Natural killer cell treated with Interleukin-12 subunit alpha and Interleukin-12 subunit beta and Interleukin-15 and Interleukin-18, amount 100 ng/mL, for 72 hours (primary cell): ENCODE results near the gene ANKRD65. TPM values are rescaled to one million over a fixed set of nuclear protein-coding genes. Genes with fewer than 3 reads are reported as not detected.
"Not testable (repeated sequence)": the region's sequence is repeated elsewhere in the genome, so short reads cannot be mapped to it uniquely, and the experiment has no call there.

Experiments used
- ATAC-seq, 2 donors: fragments of 150-1000 bp; cut with Tn5 transposase in 1 of 2; sonication (Bioruptor Pico), chemical (Tn5 transposase) in 1 of 2; 2 replicates each; pipeline ENCODE4 v1.10.0; 2021
- DNase-seq: peaks from one replicate; pipeline ENCODE4 v3.0.0; 2022; ENCODE audit warnings: low spot score
- H3K27ac Mint-ChIP-seq, 2 donors: 1 replicate in 1 of 2; 2 replicates in 1 of 2; pipeline ENCODE4 v1.8.0; 2022; ENCODE audit warnings: mixed read lengths in 2 of 2, mild to moderate bottlenecking in 1 of 2, moderate library complexity in 1 of 2
- H3K27me3 Mint-ChIP-seq, 2 donors: 1 replicate in 1 of 2; 2 replicates in 1 of 2; pipeline ENCODE4 v1.8.0; 2022; ENCODE audit warnings: mixed read lengths in 2 of 2
- H3K36me3 Mint-ChIP-seq: one replicate; pipeline ENCODE4 v1.8.0; 2022; ENCODE audit warnings: mixed read lengths
- H3K4me1 Mint-ChIP-seq, 2 donors: 1 replicate in 1 of 2; 2 replicates in 1 of 2; pipeline ENCODE4 v1.8.0; 2022; ENCODE audit warnings: low read depth in 2 of 2, mixed read lengths in 2 of 2, mild to moderate bottlenecking in 1 of 2
- H3K4me3 Mint-ChIP-seq: one replicate; pipeline ENCODE4 v1.8.0; 2022; ENCODE audit warnings: mixed read lengths
- H3K9me3 Mint-ChIP-seq: 2 replicates; pipeline ENCODE4 v1.8.0; 2022; ENCODE audit warnings: mixed read lengths
- total RNA-seq, 2 donors: library from RNA; stranded (reverse); gene quantifications; one replicate each; pipeline ENCODE4 v1.2.3, GENCODE V29; 2022

The ANKRD65 gene
- total RNA-seq, 2 donors from 2014 or later = not detected

GRCh38 chr1:1421907-1422464 lies 910 bp upstream of the ANKRD65 start:
- DNase-seq (peak; percentile 35), ATAC-seq (no peak)
- Mint-ChIP-seq H3K36me3 (no peaks in the 10 kb centered on the region), H3K4me1 (peaks cover 5 to 6% of the 10 kb centered on the region in 2 donors), H3K27ac (no peak overlapping the region), H3K9me3 (no peaks in the 10 kb centered on the region), H3K4me3 (no peak overlapping the region), H3K27me3 (peaks cover 7 to 9% of the 10 kb centered on the region in 2 donors)

- Mint-ChIP-seq H3K27me3 (peaks cover 6 to 7% of the 10 kb centered on the region in 2 donors), H3K4me1 (peaks cover 5 to 6% of the 10 kb centered on the region in 2 donors), H3K36me3 (no peaks in the 10 kb centered on the region)
Observed at GRCh38 chr1:1420654-1421141, 378 bp downstream of the ANKRD65 start.

GRCh38 chr1:1419813-1420653 lies 1.0 kb downstream of the ANKRD65 start:
- Mint-ChIP-seq H3K27me3 (peaks cover 6 to 7% of the 10 kb centered on the region in 2 donors), H3K4me1 (peaks cover 5 to 6% of the 10 kb centered on the region in 2 donors), H3K36me3 (no peaks in the 10 kb centered on the region), H3K9me3 (no peaks in the 10 kb centered on the region), H3K4me3 (no peak overlapping the region), H3K27ac (no peak overlapping the region)
- no peak for DNase-seq
- peak; percentile 29 to 54 for ATAC-seq

More at GRCh38 chr1:1420654-1421141, 378 bp downstream of the ANKRD65 start:
- no peak overlapping the region for H3K27ac Mint-ChIP-seq
- H3K4me3 Mint-ChIP-seq = no peak overlapping the region
- H3K9me3 Mint-ChIP-seq = no peaks in the 10 kb centered on the region
- ATAC-seq (peak; percentile 4 to 20), DNase-seq (no peak)

- Mint-ChIP-seq H3K9me3 (no peaks in the 10 kb centered on the region), H3K36me3 (no peaks in the 10 kb centered on the region), H3K27me3 (peaks cover 6 to 7% of the 10 kb centered on the region in 2 donors), H3K27ac (no peak overlapping the region), H3K4me3 (no peak overlapping the region), H3K4me1 (peaks cover 5 to 6% of the 10 kb centered on the region in 2 donors)
- ATAC-seq = peak; percentile 12 to 41
- DNase-seq = no peak
Observed at GRCh38 chr1:1419363-1419812, 1.7 kb downstream of the ANKRD65 start.

- Mint-ChIP-seq H3K36me3 (no peaks in the 10 kb centered on the region), H3K27me3 (peaks cover 6 to 7% of the 10 kb centered on the region in 2 donors), H3K4me1 (peaks cover 5 to 6% of the 10 kb centered on the region in 2 donors), H3K27ac (no peak overlapping the region), H3K9me3 (no peaks in the 10 kb centered on the region), H3K4me3 (no peak overlapping the region)
- DNase-seq (no peak), ATAC-seq (peak in 1 of 2 donors; percentile 32)
Observed at GRCh38 chr1:1418464-1419362, 2.4 kb downstream of the ANKRD65 start.

GRCh38 chr1:1417825-1418463 lies 3.1 kb downstream of the ANKRD65 start:
- H3K27ac Mint-ChIP-seq, H3K4me3 Mint-ChIP-seq, H3K4me1 Mint-ChIP-seq, H3K9me3 Mint-ChIP-seq, ATAC-seq, H3K36me3 Mint-ChIP-seq, H3K27me3 Mint-ChIP-seq, DNase-seq: not testable (repeated sequence)

GRCh38 chr1:1417396-1417795 lies 3.7 kb downstream of the ANKRD65 start:
- H3K27me3 Mint-ChIP-seq, H3K36me3 Mint-ChIP-seq, H3K27ac Mint-ChIP-seq, H3K4me1 Mint-ChIP-seq, ATAC-seq, DNase-seq, H3K9me3 Mint-ChIP-seq, H3K4me3 Mint-ChIP-seq: not testable (repeated sequence)

- Mint-ChIP-seq H3K4me3 (no peak overlapping the region), H3K9me3 (no peaks in the 10 kb centered on the region), H3K4me1 (peaks cover 5% of the 10 kb centered on the region in 2 donors), H3K36me3 (peaks cover 4% of the 10 kb centered on the region), H3K27ac (no peak overlapping the region), H3K27me3 (peaks cover 3 to 7% of the 10 kb centered on the region in 2 donors)
- no peak for ATAC-seq
- no peak for DNase-seq
Observed at GRCh38 chr1:1415751-1416150, 5.3 kb downstream of the ANKRD65 start.

GRCh38 chr1:1412311-1412902 lies 8.7 kb downstream of the ANKRD65 start:
- not testable (repeated sequence) for H3K27ac Mint-ChIP-seq, DNase-seq, H3K9me3 Mint-ChIP-seq, H3K4me3 Mint-ChIP-seq, H3K27me3 Mint-ChIP-seq, ATAC-seq, H3K36me3 Mint-ChIP-seq, H3K4me1 Mint-ChIP-seq

- H3K27me3 Mint-ChIP-seq = no peaks in the 10 kb centered on the region
- peak overlapping the region in 1 of 2 donors; percentile 53 for H3K27ac Mint-ChIP-seq
- ATAC-seq = no peak
- H3K4me3 Mint-ChIP-seq = no peak overlapping the region
- DNase-seq = no peak
- H3K4me1 Mint-ChIP-seq = peaks cover 0 to 5% of the 10 kb centered on the region in 2 donors
- peaks cover 4% of the 10 kb centered on the region for H3K36me3 Mint-ChIP-seq
- H3K9me3 Mint-ChIP-seq = no peaks in the 10 kb centered on the region
Observed at GRCh38 chr1:1411626-1412025, 9.4 kb downstream of the ANKRD65 start.

GRCh38 chr1:1410238-1410637 lies 10.8 kb downstream of the ANKRD65 start:
- H3K4me1 Mint-ChIP-seq = peaks cover 12 to 15% of the 10 kb centered on the region in 2 donors
- not testable (repeated sequence) for ATAC-seq, H3K27me3 Mint-ChIP-seq, H3K9me3 Mint-ChIP-seq, H3K27ac Mint-ChIP-seq, H3K36me3 Mint-ChIP-seq, H3K4me3 Mint-ChIP-seq, DNase-seq

GRCh38 chr1:1407636-1408318 lies 13.3 kb downstream of the ANKRD65 start:
- Mint-ChIP-seq H3K36me3 (peaks cover 9% of the 10 kb centered on the region), H3K4me3 (peak overlapping the region; percentile 90), H3K4me1 (peaks cover 18 to 24% of the 10 kb centered on the region in 2 donors), H3K9me3 (no peaks in the 10 kb centered on the region), H3K27ac (peak overlapping the region; percentile 81 to 85), H3K27me3 (no peaks in the 10 kb centered on the region)
- peak; percentile 30 to 32 for ATAC-seq
- no peak for DNase-seq
